HG03442 (cell line): ENCODE measurements around the gene PRM3.
"Not testable (repeated sequence)": the region's sequence is repeated elsewhere in the genome, so short reads cannot be mapped to it uniquely, and the experiment has no call there.

ENCODE experiments used
- ATAC-seq: cut with Tn5 transposase; IDR thresholded peaks from one replicate; pipeline ENCODE4 v1.9.1; 2021; ENCODE audit warnings: mild to moderate bottlenecking, moderate library complexity; ENCODE audit not compliant: unreplicated experiment

The PRM3 gene

DNA sequence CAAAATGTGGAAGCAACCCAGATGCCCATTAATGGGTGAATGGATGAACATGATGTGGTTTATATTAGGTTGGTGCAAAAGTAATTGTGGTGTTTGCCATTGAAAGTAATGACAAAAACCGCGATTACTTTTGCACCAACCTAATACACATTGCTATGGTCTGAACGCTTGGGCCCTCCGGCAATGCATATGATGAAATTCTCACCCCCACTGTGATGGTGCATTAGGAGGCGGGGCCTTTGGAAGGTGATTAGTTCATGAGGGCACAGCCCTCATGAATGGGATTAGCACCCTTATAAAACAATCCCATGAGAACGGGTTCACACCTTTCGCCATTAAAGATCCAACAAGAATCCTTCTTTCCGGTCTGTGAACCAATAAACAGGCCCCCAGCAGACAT is 33.0 kb upstream of the PRM3 start:
- no peak for ATAC-seq

DNA sequence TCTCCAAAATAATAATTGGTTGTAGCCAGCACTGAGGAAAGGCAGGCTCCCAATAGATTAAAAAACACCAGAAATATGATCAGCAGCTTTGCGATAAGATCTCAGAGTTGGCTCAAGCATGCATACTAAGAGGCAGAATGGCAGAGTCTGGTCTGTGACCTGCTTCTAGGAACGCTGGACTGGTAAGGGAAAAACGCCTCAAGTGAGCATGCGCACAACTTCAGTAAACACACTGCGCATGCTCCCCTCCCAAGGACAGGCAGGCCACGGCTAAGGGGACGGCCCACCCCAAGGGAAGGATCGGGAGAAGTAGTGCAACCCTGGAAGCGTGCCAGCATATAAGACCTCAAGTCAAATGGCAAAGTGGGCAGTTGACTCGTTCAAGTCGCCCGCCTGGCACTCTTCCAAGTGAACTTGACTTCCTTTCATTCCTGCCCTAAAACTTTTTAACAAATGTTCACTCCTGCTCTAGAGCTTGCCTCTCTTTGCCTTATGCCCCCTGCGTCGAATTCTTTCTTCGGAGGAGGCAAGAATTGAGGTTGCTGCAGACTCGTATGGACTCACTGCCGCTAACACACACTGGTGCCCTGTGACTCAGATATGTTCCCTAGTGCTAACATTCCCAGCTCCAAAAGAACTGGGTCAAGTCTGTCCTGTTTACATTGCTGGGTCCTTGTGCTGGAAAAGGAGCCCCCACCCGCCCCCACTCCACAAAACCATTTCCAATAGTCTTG is 30.1 kb upstream of the PRM3 start:
- no peak for ATAC-seq

DNA sequence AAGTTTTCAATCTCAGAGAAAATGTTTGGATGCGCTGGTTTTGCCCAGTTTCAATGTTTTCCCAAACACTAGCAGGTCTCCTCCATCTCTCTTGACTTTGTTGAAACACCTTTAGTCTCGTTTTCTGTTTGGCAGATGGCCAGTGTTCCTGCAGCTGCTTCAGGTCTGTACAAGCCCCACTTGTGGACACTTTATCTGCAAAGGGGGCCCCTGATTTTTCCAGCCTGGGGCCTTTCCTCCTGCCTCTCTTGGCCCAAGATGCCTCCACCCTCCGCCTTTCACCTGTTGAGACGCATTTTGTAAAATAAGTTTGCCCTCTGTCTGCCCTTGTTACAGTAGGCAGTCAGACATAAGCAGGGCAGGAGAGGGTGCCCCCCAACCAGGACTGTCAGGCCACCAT is 29.5 kb upstream of the PRM3 start:
- ATAC-seq: no peak

DNA sequence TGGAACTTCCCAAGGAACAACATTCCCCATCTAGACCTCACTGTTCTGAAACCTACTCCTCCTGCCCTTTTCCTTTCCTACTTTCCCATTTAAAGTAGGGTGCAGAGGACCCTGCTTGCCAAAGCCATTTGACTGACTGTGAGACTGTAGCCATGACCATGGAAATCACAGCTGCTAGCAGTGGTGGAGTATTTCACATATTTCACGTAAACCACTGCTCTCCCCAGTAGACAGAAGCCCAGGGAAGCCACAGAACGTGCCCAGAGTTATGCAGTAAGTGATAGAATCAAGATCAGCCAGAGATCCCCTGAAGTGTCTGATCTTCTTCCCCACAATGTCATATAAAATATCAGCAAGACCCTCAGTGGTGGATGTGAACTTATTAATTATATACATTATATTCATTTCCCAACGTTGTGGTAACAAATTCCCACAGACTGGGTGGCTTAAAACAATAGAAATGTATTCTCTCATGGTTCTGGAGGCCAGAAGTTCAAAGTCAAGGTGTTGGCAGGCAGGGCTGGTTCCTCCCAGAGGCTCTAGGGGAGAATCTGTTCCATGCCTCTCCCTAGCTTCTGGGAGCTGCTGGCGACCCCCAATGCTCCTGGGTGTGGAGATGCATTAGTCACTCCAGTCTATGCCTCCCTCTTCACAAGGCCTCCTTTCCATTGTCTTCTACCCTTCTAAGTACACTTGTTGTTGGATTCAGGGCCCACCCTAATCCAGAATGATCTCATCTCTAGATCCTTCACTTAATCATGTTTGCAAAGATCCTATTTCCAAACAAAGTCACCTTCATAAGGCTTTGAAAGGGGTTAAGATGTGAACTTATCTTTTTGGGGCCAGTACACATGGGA is 28.4 kb upstream of the PRM3 start:
- ATAC-seq: no peak

DNA sequence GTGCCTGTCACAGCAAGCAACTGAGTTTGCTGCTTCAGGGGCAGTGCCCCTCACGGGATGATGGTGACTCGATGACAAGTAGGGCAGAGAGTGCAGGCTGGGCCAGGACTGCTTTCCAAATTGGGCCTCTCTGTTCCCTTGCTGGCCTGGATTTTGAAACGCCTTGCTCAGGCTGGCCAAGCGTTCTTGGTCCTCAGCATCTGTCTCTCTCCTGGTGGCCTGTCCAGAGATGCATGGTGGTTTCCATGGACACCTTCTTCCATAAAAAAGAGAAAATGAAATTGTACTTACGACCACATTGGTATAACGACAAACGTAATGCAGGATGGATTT is 27.1 kb upstream of the PRM3 start:
- ATAC-seq: no peak

DNA sequence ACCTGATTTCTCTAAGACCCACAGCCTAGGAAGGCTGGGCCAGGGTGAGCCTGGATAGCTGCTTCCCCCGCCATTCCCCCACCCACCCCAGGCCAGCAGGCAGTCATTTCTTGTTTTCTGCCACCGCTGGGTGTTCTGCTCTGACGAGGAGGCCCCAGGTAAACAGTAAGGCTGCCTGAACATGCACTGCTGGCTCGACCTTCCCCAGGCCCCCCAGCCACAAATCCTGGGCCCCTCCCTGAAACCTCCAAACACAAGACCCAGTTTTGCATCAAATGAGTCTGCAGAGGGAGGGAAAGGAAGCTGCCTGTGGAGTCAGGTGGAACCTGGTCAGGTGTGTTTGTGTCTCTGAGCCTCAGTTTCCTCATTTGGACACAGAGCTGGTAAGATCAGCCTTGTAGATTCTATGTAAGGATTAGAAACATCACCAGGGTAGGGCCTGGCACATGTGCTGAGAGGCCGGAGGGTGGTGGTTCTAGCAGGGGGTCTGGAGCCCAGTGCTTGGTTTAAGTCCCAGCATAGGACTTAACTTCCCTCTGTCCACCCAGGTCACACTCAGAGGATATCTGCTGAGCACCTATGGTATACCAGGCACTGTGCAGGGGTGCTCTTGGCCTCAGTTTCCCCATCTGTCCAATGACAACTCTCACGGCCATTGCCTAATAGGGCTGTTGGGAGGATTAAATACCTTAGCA is 26.6 kb upstream of the PRM3 start:
- ATAC-seq: no peak

DNA sequence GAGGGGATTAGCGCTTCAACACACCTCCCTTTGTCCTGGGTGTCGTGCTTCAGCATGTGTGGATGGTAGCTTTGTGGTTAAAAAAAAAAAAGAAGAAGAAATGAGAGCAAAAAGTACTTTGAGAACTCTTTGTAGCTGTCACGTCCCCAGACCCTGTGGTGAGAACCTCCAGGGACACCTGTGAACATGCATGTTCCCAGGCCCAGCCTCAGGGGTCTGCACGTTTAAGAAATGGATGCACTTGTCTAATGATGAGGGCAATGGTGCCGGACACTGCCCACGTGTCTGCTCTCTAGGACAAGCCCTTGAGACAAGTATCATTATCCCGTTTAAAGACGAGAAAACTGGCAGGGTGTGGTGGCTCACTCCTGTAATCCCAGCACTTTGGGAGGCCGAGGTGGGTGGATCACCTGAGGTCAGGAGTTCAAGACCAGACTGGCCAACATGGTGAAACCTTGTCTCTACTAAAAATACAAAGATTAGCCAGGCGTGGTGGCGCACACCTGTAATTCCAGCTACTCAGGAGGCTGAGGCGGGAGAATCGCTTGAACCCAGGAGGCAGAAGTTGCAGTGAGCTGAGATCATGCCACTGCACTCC is 25.6 kb upstream of the PRM3 start:
- ATAC-seq: not testable (repeated sequence)

DNA sequence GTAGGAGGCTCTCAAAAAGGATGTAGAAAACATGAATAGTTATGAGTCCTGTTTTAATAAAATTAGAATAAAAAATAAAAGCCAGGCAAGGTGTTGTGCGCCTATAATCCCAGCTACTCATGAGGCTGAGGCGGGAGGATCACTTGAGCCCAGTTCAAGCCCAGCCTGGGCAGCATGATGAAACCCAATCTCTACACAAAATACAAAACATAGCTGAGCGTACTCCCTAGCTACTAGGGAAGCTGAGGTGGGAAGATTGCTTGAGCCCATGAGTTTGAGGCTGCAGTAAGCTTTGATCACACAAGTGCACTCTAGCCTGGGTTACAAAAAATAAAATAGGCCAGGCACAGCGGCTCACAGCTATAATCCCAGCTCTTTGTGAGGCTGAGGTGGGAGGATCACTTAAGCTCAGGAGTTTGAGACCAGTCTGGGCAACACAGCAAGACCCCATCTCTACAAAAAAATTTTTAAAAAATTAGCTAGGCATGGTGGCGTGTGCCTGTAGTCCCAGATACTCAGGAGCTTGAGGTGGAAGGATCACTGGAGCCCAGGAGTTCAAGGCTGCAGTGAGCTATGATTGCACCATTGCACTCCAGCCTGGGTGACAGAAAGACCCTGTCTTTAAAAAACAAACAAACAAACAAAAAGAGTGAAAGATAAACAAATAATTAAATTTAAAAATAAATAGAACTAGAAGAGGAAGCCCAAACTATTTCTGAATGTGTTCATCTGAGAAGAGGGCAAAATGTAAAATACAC is 24.9 kb upstream of the PRM3 start:
- no peak for ATAC-seq

DNA sequence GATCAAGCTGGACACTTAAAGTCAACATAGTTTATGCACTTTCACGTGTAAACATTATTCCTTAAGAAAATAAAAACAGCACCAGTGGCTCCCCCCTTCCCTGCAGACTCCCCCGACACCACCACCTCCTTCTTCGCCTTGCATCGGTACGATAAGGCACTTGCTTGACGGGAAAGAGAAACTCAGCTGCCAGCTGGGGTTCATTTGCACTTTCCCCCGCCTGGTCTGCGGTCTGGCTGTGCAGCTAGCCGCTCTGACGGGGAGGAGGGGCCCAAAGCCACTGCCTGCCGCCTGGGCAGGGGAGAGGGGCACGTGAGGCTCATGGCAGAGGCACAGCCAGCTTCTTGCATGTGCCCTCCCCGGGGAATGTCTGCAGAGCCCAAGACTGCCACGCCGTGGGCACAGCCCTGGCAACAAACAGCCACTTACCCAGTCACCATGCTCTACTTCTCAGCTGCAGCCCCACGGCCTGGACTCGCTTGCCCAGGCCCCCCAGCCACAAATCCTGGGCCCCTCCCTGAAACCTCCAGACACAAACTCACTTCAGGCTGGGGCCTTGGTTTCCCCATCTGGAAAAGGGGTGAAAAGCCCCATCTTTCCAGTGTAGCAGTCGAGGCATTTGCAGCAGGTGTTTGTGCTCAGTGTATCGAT is 24.2 kb upstream of the PRM3 start:
- ATAC-seq: peak; percentile 57

DNA sequence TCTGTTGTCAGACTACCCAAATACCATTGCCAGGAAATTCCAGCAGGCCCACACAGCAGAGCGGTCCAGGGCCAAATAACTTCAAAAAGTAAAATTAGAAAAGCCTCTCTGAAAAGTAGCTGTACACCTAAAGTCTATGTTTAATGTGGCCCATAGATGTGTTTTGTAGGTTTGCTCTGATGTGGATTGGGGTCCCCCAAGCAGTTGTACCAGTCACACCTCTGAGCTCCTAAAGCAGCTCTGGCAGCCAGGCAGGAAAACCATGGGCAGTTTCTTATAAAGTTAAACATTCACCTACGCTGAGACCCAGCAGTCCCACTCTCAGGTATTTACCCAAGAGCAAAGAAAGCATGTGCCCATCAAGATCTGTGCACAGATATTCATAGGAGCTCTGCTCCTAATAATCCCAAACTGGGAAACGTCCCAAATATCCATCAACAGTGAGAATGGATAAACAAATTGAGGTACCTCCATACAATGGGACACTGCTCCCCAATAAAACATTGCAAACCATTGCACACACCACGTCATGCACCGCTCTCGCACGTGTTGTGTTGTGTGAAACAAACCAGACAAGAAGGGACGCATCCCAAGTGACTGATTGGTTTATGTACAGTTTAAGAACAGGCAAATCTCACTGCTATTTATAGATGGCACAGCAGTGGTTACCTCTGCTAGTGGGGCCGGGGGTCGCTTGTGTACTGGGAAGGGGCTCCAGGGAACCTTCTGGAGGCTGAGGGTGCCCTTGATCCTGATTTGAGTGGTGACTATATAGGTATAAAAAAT is 23.5 kb upstream of the PRM3 start:
- no peak for ATAC-seq

DNA sequence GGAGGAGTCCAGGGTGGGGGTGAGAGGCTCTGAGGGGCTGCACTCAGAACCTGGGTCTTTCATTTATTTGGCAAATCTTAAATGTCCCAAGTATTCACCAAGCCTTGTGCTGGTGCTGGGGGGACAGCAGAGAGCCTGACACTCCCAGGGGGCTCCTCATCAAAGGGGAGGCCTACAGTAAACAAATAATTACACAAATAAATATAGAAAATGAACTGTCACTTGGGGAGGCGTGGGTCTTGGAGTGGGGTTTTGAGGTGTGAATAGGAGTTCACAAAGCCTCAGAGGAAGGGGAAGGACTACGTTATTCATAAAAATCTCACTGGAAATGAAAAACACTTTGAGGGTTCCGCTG is 22.9 kb upstream of the PRM3 start:
- no peak for ATAC-seq

DNA sequence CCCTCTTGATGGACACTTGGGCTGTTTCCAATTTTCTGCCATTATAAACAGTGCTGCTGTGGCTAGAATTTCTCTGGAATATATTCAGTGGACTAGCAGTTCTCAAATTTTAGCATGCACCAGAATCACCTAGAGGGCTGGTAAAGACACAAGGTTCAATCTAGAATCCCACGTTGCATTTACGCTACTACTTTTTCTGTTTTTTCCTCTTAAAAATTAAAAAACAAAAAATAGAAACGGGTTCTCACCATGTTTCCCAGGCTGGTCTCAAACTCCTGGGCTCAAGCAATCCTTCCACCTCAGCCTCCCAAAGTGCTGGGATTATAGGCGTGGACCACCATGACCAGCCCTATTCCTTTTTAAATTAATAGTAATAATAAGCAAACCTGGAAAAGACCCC is 22.2 kb upstream of the PRM3 start:
- no peak for ATAC-seq

DNA sequence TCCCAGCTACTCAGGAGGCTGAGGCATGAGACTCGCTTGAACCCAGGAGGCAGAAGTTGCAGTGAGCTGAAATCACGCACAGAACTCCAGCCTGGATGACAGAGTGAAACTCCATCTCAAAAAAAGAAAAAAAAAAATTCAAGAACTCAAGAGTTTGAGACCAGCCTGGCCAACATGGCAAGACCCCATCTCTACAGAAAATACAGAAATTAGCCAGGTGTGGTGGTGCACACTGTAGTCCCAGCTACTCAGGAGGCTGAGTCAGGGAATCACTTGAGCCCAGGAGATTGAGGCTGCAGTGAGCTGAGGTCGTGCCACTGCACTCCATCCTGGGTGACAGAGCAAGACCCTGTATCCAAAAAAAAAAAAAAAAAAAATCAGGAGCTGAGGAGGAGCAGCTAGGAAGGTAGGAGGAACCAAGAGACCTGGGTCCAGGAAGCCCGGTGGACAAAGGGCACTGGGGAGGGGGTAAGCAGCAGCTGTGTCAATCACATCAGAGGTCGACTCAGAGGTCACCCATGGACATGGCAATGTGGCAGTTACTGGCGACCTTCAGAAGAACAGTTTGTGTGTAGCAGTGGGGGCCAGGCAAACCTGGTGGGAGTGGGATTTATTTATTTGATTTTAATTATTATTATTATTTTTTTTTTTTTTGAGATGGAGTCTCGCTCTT is 18.8 kb upstream of the PRM3 start:
- no peak for ATAC-seq

DNA sequence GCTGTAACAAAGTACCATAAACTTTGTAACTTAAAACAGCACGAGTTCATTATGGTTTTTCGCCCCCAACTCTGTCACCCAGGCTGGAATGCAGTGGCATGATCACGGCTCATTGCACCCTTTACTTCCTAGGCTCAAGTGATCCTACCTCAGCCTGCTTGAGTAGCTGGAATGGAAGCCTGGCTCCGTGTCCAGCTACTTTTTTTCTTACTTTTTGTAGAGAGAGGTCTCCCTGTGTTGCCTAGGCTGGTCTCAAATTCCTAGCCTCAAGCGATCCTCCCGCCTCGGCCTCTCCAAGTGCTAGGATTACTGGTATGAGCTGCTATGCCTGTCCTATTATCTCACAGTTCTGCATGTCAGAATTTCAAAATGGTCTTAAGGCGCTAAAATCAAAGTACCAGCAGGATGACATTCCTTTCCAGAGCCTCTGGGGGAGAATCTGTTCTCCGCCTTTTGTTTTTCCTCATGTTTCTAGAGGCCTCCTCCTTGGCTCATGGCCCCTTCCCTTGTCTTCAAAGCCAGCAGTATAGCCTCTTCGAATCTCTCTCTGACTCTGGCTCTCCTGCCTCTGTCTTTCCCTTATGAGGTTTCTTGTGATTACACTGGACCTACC is 17.8 kb upstream of the PRM3 start:
- no peak for ATAC-seq

DNA sequence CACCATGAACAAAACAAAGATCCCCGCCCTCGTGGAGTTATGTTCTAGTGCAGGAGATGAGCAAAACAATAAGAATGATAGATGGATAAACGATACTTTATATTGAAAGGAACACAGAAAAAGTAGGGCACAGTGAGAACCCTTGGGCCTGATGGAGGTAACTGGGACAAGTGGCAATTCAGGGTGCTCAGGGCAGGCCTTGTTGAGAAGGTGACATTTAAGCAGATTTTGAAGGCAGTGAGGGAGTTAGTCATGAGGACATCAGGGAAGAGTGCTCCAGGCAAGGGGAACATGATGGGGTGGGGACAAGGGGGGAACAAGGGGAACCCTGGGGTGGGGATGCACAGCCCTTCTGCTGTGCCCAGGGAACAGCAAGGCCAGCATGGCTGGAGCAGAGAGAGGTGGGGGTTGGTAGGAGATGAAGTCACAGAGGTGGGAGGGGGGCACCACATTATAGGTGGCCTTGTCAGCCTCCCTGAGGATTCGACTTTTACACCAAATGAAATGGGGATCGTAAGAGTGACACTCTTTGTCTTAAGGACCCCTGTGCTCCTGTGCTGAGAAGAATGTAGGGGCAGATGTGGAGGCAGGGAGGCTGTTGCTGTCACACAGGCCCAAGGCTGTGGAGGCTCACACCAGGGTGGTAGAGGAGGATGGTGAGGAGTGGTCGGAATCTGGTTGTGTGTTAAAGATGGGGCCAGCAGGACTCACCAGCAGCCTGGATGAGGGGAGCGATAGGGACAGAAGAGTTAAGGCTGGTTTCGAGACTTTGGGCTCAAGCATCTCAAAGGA is 16.9 kb upstream of the PRM3 start:
- no peak for ATAC-seq

DNA sequence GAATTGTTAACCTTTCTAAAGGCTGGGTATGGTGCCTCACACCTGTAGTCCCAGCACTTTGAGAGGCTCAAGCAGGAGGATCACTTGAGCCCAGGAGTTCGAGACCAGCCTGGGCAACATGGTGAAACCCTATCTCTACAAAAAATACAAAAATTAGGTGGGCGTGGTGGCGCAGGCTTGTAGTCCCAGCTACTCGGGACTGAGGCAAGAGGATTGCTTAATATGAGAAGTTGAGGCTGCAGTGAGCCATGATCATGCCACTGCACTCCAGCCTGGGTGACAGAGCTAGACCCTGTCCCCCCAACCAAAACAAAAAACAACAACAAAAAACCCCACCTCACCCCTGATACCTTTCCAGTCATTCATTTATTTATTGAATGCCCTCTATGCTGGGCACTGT is 16.3 kb upstream of the PRM3 start:
- ATAC-seq: not testable (repeated sequence)

DNA sequence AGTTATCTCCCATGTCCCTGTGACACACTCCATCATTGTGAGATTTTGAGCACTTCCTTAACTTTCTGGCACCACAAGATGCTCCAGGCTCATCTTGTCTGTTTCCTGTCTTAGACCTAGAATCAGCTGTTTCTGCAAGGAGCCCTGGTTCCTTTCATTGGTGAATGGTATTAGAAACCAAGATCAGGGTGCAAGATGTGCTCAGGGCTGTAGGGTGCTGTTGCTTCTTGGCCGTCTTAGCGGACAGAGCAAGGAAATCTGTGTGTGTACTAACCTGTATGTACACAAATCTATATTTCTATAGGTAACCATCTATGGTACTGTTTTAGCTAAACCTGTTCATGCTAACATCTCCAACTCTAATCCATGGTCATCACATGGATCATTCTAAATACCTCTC is 15.8 kb upstream of the PRM3 start:
- ATAC-seq: no peak

DNA sequence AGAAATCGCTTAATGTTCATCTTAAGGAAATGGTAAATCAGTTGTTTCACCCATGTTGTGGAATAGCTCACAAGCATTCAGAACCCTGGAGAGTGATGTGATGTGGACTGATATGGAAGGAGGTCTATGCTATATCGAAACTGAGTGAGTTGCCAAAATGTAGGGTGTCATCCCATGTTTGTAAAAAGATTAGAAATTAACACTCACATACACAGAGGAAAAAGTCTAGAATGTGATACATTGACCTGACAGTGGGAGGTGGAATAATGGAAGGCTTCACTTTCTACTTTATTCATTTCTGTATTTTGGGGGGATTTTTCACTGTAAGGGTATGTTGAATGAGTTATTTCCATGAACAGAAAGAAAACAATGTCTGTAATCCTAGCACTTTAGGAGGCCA is 12.4 kb upstream of the PRM3 start:
- ATAC-seq: no peak
